RWPE2 (cell line): ENCODE data around the gene IQCF2.

Experiments used
- ATAC-seq: fragments of 200-7000 bp; cut with Tn5 transposase; 3 replicates; pipeline ENCODE4 v1.9.1; 2021; ENCODE audit warnings: low read depth
- DNase-seq: peaks from one replicate; pipeline ENCODE4 v3.0.0-alpha.2; 2020; ENCODE audit warnings: low spot score
- H3K27ac ChIP-seq: fragments of 450-650 bp; 2 replicates; pipeline ENCODE4 v1.5.1; 2017; ENCODE audit warnings: mild to moderate bottlenecking; ENCODE audit not compliant: poor library complexity, severe bottlenecking
- H3K27me3 ChIP-seq: fragments of 250-450 bp; sonication (Bioruptor Pico); 2 replicates; pipeline ENCODE4 v1.5.1; 2021; ENCODE audit warnings: mild to moderate bottlenecking, moderate library complexity; ENCODE audit not compliant: insufficient read depth, poor library complexity, severe bottlenecking
- H3K36me3 ChIP-seq: fragments of 250-450 bp; sonication (Bioruptor Pico); 2 replicates; pipeline ENCODE4 v1.5.1; 2020; ENCODE audit warnings: low read depth, mild to moderate bottlenecking, moderate library complexity
- H3K4me1 ChIP-seq: fragments of 250-450 bp; sonication (Bioruptor Pico); 2 replicates; pipeline ENCODE4 v1.5.1; 2021; ENCODE audit warnings: mild to moderate bottlenecking, moderate library complexity; ENCODE audit not compliant: insufficient read depth, poor library complexity, severe bottlenecking
- H3K4me3 ChIP-seq: fragments of 250-450 bp; sonication (Bioruptor Pico); 2 replicates; pipeline ENCODE4 v1.5.1; 2021; ENCODE audit warnings: mild to moderate bottlenecking, moderate library complexity; ENCODE audit not compliant: severe bottlenecking
- H3K9me3 ChIP-seq: fragments of 250-450 bp; sonication (Bioruptor Pico); 2 replicates; pipeline ENCODE4 v1.5.1; 2021; ENCODE audit warnings: mild to moderate bottlenecking, moderate library complexity; ENCODE audit not compliant: severe bottlenecking
- TF ChIP-seq, protein P1 (sequence below): fragments of 450-650 bp; IDR thresholded peaks from one replicate; pipeline ENCODE4 v1.5.1; 2017; ENCODE audit warnings: mild to moderate bottlenecking, moderate library complexity; ENCODE audit not compliant: poor library complexity, severe bottlenecking

Gene IQCF2

DNA sequence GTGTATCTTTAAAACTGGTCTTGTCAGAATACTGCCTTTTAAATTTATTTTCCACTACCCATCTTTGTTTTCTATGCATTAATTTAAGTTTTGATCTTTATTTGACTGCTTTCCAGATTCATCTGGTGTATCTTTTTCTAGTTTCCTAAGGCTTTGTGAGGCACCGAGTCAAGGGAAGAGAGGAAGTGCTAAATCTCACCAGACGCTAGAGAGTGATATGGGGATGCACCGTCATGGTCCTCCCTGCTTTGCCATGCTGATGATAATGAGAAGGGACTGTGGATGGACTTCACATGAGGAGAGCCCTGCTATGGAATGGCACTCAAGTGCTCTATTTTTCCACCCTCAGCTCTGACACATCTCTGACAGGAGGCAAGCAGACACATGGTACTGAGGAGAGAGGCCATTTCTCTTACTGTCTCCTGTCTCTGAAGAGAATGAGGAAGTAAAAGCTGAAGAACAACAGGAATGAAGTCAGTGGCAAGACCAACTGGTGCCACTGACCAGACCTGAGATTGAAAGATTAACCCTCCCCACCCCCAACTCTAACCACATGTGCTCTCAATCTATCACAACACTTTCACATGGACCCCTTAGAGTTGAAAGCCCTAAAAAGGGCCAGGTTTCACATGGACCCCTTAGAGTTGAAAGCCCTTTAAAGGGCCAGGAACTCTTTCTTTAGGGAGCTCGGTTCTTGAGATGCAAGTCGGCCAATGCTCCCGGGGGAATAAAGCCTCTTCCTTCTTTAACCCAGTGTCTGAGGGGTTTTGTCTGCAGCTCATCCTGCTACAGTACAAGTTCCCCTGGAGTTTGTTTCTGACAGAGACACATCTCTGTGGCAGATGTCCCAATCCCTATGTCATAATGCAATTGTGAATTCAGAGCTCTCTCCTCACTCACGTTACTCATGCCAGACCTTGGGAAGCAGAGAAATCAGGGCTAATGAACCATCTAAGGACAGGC lies at the start of gene IQCF2:
Gene IQCF2 (plus strand): TSS at position 913 of the 963 bp plus-strand sequence. CDS start 52 bp downstream, outside the sequence.
- Histone ChIP-seq H3K27me3 (no peaks in the 10 kb centered on the region), H3K36me3 (no peaks in the 10 kb centered on the region), H3K4me3 (no peak within 1 kb of the TSS), H3K4me1 (no peaks in the 10 kb centered on the region), H3K9me3 (no peaks in the 10 kb centered on the region), H3K27ac (no peak within 1 kb of the TSS)
- ATAC-seq (no peak), DNase-seq (no peak)
- TF ChIP-seq, protein P1, sequence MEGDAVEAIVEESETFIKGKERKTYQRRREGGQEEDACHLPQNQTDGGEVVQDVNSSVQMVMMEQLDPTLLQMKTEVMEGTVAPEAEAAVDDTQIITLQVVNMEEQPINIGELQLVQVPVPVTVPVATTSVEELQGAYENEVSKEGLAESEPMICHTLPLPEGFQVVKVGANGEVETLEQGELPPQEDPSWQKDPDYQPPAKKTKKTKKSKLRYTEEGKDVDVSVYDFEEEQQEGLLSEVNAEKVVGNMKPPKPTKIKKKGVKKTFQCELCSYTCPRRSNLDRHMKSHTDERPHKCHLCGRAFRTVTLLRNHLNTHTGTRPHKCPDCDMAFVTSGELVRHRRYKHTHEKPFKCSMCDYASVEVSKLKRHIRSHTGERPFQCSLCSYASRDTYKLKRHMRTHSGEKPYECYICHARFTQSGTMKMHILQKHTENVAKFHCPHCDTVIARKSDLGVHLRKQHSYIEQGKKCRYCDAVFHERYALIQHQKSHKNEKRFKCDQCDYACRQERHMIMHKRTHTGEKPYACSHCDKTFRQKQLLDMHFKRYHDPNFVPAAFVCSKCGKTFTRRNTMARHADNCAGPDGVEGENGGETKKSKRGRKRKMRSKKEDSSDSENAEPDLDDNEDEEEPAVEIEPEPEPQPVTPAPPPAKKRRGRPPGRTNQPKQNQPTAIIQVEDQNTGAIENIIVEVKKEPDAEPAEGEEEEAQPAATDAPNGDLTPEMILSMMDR = no peak

DNA sequence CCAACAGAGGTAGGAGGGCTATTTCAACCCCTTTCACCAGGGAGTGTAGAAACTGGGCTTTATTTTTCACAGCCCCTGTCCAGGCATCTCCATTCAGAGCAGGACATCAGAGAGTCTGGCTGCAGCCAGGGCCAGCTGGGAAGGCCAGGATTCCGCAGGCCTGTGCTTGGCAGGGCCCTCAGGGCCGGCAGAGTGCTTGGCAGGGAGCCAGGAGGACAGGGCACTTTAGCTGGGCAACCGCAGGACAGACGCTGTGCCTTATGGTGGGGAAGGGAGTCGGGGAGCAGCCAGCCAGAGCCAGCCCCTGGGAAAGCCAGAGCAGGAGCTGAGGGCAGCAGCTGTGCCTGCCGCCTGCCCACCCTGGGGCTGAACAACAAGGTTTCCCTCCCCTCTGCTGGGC lies 47.9 kb upstream of the IQCF2 start:
- Histone ChIP-seq H3K4me1 (no peaks in the 10 kb centered on the region), H3K27ac (no peak overlapping the region), H3K9me3 (peaks cover under 1% of the 10 kb centered on the region), H3K27me3 (no peaks in the 10 kb centered on the region), H3K4me3 (no peak overlapping the region), H3K36me3 (no peaks in the 10 kb centered on the region)
- TF ChIP-seq, protein P1 = no peak
- DNase-seq (no peak), ATAC-seq (no peak)

DNA sequence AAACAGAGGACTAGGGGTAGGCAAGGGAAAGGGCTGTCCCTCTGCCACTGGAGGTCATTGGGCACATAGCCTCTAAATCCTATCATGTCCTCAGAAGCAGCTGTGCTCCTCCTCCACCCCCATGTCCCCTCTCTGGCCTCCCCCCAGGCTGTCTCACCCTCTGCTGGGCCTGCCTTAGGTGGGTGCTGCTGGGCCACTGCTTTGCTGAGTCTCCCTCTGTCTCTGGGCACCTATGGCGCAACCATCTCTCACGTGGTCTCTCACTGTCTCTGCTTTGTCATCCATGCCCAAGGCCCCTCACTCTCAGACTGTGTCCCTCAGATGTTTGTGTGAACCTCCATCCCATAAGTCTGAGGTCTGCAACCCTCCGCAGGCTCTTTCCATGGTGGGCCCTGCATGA lies 47.4 kb upstream of the IQCF2 start:
- TF ChIP-seq, protein P1 = no peak
- no peaks in the 10 kb centered on the region for H3K4me1 ChIP-seq
- no peaks in the 10 kb centered on the region for H3K36me3 ChIP-seq
- H3K27me3 ChIP-seq = no peaks in the 10 kb centered on the region
- ATAC-seq (no peak), DNase-seq (no peak)
- no peaks in the 10 kb centered on the region for H3K9me3 ChIP-seq
- no peak overlapping the region for H3K4me3 ChIP-seq
- no peak overlapping the region for H3K27ac ChIP-seq

DNA sequence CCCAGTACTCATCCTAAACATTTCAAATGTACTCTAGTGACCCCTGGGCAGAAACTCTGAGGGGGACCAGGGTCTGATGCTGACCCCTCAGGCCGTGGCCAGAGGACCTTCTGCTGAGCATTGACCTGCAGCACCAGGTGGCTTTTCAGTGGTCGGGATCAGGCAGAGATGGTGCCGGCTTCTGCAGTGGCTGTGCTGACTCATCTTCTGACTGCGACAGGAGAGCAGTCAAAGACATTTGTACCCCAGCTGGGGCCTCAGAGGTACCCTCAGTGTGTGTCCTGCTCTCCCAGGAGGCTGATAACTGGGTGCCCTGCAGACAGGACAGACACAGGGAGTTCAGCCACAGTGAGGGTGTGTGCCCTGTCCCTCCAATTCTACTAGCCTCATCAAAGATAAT lies 45.8 kb upstream of the IQCF2 start:
- ATAC-seq (no peak), DNase-seq (no peak)
- no peak overlapping the region for H3K27ac ChIP-seq
- TF ChIP-seq, protein P1 = no peak
- H3K36me3 ChIP-seq = no peaks in the 10 kb centered on the region
- H3K4me1 ChIP-seq = no peaks in the 10 kb centered on the region
- H3K4me3 ChIP-seq = no peak overlapping the region
- H3K27me3 ChIP-seq = no peaks in the 10 kb centered on the region
- H3K9me3 ChIP-seq = no peaks in the 10 kb centered on the region

DNA sequence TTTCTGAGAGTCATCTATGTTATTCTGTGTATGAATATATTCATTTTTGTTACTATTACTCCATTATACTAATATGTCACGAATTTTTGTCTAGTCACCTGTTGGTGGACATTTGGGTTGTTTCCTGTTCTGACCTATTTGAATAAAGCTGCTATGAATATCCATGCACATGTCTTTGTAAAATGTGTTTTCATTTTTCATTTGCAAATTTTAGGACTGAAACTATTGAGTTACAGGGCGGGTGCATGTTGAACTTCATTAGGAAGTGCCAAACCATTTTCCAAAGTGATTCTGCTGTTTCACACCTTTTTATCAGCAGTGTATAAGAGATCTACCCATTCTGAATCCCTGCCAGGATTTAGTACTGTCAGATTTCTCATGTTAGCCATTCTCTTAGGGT lies 44.7 kb upstream of the IQCF2 start:
- Histone ChIP-seq H3K9me3 (no peaks in the 10 kb centered on the region), H3K36me3 (no peaks in the 10 kb centered on the region), H3K4me1 (no peaks in the 10 kb centered on the region), H3K27ac (no peak overlapping the region), H3K4me3 (no peak overlapping the region), H3K27me3 (no peaks in the 10 kb centered on the region)
- no peak for DNase-seq
- TF ChIP-seq, protein P1 = no peak
- ATAC-seq = no peak
